ENCODE measurements around the gene GRM8. TPM values are rescaled to one million over a fixed set of nuclear protein-coding genes. Genes with fewer than 3 reads are reported as not detected.
"Not testable (repeated sequence)": the region's sequence is repeated elsewhere in the genome, so short reads cannot be mapped to it uniquely, and the experiment has no call there.

Gene GRM8
- total and polyA plus RNA-seq, 10 of the 15 experiments (the other 5 are each of a cell fraction or from before 2014, with no cell fraction given) = 0.33 to 7.1 (median 0.45) TPM; not detected in 2

DNA sequence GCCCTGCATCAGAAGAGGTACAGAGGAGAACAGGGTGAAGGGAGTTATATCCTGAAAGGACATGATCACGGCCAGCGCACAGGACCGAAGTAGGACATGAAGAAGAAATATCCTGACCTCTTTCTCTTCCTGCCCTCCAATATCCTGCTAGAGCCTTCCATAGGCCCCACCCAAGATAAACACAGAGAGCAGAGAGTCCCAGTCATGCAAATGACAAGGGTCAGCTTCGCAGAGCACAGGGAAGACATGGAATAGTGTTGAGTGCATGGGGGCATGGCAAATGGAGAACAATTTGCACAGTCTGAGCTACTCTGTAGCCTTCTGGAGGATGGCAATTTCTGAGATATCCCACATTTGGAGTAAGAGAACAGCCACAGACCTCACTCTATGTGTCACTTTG, 371.4 kb downstream of the GRM8 start (continued):
- TF ChIP-seq, protein P1, sequence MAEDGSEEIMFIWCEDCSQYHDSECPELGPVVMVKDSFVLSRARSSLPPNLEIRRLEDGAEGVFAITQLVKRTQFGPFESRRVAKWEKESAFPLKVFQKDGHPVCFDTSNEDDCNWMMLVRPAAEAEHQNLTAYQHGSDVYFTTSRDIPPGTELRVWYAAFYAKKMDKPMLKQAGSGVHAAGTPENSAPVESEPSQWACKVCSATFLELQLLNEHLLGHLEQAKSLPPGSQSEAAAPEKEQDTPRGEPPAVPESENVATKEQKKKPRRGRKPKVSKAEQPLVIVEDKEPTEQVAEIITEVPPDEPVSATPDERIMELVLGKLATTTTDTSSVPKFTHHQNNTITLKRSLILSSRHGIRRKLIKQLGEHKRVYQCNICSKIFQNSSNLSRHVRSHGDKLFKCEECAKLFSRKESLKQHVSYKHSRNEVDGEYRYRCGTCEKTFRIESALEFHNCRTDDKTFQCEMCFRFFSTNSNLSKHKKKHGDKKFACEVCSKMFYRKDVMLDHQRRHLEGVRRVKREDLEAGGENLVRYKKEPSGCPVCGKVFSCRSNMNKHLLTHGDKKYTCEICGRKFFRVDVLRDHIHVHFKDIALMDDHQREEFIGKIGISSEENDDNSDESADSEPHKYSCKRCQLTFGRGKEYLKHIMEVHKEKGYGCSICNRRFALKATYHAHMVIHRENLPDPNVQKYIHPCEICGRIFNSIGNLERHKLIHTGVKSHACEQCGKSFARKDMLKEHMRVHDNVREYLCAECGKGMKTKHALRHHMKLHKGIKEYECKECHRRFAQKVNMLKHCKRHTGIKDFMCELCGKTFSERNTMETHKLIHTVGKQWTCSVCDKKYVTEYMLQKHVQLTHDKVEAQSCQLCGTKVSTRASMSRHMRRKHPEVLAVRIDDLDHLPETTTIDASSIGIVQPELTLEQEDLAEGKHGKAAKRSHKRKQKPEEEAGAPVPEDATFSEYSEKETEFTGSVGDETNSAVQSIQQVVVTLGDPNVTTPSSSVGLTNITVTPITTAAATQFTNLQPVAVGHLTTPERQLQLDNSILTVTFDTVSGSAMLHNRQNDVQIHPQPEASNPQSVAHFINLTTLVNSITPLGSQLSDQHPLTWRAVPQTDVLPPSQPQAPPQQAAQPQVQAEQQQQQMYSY (CRISPR knock-in tag; IDR thresholded peaks at IDR 0.05) = no peak
- no peak for TF ChIP-seq PAX8 (IDR thresholded peaks at IDR 0.05)
- TF ChIP-seq KAT2A (conservative IDR thresholded peaks at IDR 0.05; ENCODE audit: control insufficient read depth, low read depth, low read length) = no peak
- no peak for TF ChIP-seq TARDBP (IDR thresholded peaks at IDR 0.05; ENCODE audit: borderline replicate concordance)
- TF ChIP-seq RB1 (IDR thresholded peaks at IDR 0.05; ENCODE audit: borderline replicate concordance) = no peak
- no peak for TF ChIP-seq HCFC1 (IDR thresholded peaks at IDR 0.05; ENCODE audit: low read length)

DNA sequence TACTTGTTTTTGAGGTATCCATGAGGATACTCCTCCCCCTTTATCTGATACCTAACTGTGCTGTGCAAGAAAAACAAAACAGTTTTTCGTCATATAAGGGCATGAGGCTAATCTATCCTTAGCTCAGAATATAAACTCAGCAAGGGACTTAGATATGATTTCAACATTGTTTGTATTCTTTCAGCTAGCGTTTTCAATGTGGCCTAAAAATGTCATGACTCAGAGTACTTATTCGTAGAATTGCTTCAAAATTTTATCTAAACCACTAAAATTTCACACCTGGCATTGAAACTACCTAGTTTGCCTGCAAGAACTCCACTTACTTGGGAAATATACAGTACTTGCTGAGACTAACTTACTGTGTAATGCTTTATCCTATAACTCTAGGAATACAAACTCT, 376.2 kb downstream of the GRM8 start:
- CTCF ChIA-PET = interaction anchor here (0.6 kb wide), 1 partner anchor 562 kb away, joined by 3 read pairs; no protein-coding TSS in a partner anchor

More for the DNA sequence above, 376.2 kb downstream of the GRM8 start:
- FAIRE-seq; ATAC-seq; RAD21 ChIA-PET (ENCODE audit: unreplicated experiment); H3K36me3 ChIP-seq (ENCODE audit: control insufficient read depth in 2 of 2, insufficient read depth in 2 of 2, low read length in 1 of 2); H3K27ac ChIP-seq (ENCODE audit: control insufficient read depth, insufficient read depth); H3K9ac ChIP-seq (ENCODE audit: control insufficient read depth, insufficient read depth, low read length); H3K4me1 ChIP-seq (ENCODE audit: control insufficient read depth, insufficient read depth, low read length); H3K4me2 ChIP-seq (ENCODE audit: control insufficient read depth, insufficient read depth); H3K9me3 ChIP-seq (replicated peaks; ENCODE audit: control insufficient read depth, insufficient read depth, low read length); H3K27me3 ChIP-seq (replicated peaks in 1 of 2; ENCODE audit: control insufficient read depth in 2 of 2, insufficient read depth in 2 of 2, low read length in 1 of 2); H3K4me3 ChIP-seq; SMC1A ChIA-PET (ENCODE audit: uncharacterized antibody, unreplicated experiment); POLR2A ChIA-PET; DNase-seq (ENCODE audit: low read depth, low spot score); BruUV-seq (replicated peaks); H3K79me2 ChIP-seq (ENCODE audit: control insufficient read depth, insufficient read depth, low read length); H2AFZ ChIP-seq (ENCODE audit: control insufficient read depth, low read depth, low read length); intact Hi-C loops (cut with micrococcal nuclease; ENCODE audit: unreplicated experiment); H4K20me1 ChIP-seq (ENCODE audit: control insufficient read depth, insufficient read depth); in situ Hi-C loops (cut with MboI): not testable (repeated sequence)
- WGBS (ENCODE audit: insufficient coverage, insufficient replicate concordance, low lambda C conversion rate, missing lambda C conversion rate) = 11% methylated on average over 3 of the region's 3 CpGs

All from GM12878 (cell line).